H54 (cell line): ENCODE results near the gene CSN2.
"Not testable (repeated sequence)": the region's sequence is repeated elsewhere in the genome, so short reads cannot be mapped to it uniquely, and the experiment has no call there.

Source experiments
- DNase-seq: peaks from one replicate; pipeline ENCODE4 v3.0.0; 2011; ENCODE audit warnings: low spot score, mixed read lengths; ENCODE audit not compliant: insufficient read length
- FAIRE-seq: peaks from 3 replicates; lab custom pipeline; 2011; peaks lifted over from hg19 to GRCh38; lab: Jason Lieb, UNC
- POLR2A ChIP-seq: IDR thresholded peaks from 2 replicates; pipeline ENCODE4 v1.6.1; 2011; ENCODE audit warnings: low read depth, mild to moderate bottlenecking, low read length

CSN2 gene

DNA sequence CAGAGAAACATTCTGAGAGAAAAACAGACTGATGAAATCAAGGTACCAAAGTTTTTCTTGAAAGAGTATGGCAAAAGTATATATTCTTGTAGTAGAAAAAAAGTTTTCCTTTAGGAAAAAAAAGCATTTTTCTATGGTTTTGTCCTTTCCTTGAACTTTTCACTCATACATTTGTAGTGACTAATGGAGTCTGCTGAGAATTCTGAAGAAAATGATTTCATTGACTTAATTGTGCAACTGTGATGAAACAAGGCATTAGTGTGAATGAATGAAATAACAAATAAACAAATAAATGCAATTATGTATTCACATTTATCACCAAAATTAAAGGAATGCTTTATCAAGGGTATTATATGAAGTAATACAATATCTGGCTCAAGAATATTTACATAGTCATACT, 29.0 kb downstream of the CSN2 start:
- no peak for FAIRE-seq

GRCh38 chr4:69934150-69934549, 31.4 kb downstream of the CSN2 start:
- no peak for DNase-seq
- FAIRE-seq = no peak
- TF ChIP-seq POLR2A = no peak

More for the DNA sequence above, 29.0 kb downstream of the CSN2 start:
- no peak for DNase-seq
- no peak for TF ChIP-seq POLR2A

- no peak for TF ChIP-seq POLR2A
- FAIRE-seq (no peak), DNase-seq (no peak)
These were observed 34.8 kb downstream of the CSN2 start, which contains the start of gene CSN1S1 for GRCh38 chr4:69930768-69931167. Gene CSN1S1, plus strand, starts transcription at chr4:69931068. Its CDS starts 1,488 bp downstream, at chr4:69932556.

- FAIRE-seq, DNase-seq: not testable (repeated sequence)
These were observed 41.6 kb downstream of the CSN2 start for GRCh38 chr4:69923782-69924410.

GRCh38 chr4:69920874-69921273, 44.7 kb downstream of the CSN2 start:
- FAIRE-seq (no peak), DNase-seq (no peak)
- TF ChIP-seq POLR2A = no peak

DNA sequence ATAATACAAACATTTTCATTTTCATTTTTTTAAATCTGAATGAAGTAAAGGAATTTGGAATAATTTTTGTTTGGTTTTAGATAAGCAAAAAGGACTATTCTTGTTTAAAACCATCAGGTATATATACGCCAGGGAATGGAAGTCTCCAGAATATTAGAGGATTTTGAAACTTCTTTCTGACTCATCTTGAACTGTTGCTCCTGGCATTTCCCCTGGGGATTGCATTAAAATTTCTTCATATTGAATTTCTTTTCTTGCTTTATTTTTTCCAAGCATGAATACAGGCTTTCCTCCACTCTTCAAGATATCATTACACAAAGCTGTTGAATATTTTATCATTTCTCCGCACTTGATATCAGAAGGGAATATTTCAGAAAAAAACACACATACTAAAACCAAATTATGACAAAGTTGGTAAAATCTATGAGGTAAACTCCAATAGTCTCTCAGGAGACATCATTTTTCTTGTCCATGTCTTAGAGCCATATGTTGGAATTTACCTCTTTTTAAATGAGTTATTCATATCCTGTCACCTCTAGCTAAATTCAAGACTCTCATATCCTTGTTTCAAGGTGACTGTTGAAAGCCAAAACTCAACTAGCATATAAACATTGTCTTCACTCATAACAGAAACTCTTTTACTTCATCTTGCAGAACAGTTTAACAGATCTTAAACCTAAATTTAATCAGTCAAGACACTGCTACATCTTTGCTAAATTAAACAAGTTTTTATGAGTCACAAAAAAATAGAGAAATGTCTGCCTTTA, 55.3 kb downstream of the CSN2 start:
- FAIRE-seq = no peak
- no peak for TF ChIP-seq POLR2A
- no peak for DNase-seq

GRCh38 chr4:69909195-69909594, 56.3 kb downstream of the CSN2 start:
- no peak for FAIRE-seq
- no peak for TF ChIP-seq POLR2A
- no peak for DNase-seq

DNA sequence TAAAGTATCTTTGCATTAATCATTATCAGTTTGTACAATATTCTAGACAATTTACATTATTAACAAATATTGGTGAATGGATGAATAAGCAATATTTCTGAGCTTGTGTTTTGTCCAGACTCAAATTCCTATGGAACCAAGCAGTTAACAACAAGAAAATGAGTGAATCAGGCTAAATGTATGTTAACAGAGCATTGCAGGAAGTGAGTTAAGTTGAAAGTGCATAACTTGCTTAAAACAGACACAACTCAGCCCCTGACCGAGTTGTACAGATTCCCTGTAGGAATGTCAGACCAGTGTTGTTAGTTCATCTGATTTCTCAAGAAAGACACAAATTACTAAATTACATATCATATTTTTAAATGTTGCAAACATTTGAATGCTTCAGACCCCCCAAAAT, 58.4 kb downstream of the CSN2 start:
- TF ChIP-seq POLR2A = no peak
- DNase-seq (no peak), FAIRE-seq (no peak)
